G401.6 (cell line): ENCODE measurements around the gene KLF6.

Source experiments
- FAIRE-seq: peaks from 2 replicates; lab custom pipeline; 2012; peaks lifted over from hg19 to GRCh38; lab: Jason Lieb, UNC

Gene KLF6

DNA sequence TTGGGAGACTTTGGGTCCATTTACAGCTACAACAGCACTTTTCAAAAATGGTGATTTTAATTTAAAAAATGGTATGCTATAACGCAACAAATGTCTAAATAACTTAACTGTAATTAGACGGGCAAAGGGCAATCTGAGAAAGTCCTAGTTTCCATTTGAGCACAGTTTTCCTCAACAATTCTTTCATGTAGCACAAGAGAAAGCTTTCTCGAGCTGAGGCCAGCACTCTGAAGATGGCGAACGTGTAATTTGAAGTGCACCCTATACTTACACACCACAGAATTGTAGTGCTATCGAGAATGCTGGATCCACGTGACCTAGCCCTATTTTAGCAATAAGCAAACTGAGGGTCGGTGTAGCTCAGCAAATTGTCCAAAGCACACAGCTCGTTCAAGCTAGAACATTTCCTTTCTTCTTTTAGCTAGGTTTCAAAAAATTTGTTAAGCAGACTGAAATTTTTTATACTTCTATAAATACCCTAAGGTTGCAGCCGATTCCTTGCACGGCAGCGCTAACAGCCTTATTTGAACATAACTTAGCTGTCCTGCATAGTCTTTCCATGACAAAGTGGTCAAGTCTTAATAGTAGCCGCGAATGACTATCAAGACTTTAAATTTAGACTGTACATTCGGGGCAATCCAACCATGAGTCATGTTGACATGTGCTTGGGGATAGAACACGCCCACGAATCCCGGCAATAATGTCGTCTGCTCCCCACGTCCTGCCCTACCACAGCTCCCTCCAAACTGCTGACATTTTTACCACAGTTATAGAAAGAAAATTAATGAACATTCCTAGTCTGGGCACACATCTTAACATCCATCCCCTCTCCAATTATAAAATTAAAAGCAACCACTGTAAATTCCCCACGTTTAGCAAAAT, 10.0 kb downstream of the KLF6 start:
- FAIRE-seq, result peak; percentile 88

DNA sequence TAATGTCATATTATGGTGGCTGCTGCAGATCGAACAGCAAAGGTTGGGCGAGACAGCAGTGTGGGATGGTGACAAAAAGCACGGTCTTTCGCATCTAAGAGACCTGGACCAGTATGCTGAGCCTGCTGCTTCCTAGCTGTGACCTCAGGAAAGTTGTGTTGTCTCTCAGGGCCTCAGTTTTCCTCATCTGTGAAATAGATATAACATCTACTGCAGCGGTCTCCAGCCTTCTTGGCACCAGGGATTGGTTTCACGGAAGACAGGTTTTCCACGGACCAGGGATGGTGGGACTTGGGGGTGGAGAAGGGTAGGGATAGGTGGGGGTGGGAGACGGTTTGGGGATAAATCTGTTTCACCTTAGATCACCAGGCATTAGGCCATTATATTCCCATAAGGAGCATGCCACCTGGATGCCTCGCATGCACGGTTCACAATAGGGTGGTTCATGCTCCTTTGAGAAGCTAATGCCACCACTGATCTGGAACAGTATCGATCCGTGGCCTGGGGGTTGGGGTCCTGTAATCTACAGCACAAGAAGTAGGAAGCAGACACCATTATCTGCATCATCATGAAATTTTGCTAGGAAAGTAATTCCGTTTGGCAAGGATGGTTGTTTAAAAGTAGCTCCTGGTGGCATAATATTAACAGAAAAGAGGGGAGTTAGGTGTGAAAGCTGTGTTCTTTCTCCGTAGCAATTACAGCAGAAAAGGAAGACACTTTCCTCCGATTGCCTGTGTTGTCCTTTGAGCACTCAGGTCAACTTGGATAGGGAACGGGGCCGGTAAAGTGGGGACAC, 10.8 kb downstream of the KLF6 start:
- no peak for FAIRE-seq

DNA sequence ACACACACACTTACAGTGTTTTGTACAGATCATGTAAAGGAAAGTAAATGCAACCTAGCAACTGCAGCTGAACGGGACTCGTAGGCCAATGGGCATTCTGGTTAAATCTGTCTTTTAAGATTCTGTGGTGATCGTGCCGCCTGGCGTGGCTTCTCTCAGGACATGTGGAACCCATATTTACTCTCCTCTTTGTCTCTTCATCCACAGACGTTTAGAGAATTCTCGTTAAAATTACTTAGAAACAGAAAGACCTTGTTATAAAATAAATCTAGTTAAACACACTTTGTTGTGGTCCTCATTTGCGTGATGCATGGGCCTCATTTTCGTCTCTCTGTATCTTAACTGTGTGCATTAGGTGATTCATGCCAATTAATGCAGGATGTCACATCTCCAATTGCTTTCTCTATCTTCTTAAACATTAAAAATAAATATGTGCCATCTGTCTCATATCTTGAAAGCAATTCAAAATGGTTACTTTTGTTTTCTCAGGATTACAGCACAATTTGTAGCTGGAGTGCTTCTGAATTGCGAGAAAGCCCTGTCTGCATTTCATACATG, 11.5 kb downstream of the KLF6 start:
- no peak for FAIRE-seq

DNA sequence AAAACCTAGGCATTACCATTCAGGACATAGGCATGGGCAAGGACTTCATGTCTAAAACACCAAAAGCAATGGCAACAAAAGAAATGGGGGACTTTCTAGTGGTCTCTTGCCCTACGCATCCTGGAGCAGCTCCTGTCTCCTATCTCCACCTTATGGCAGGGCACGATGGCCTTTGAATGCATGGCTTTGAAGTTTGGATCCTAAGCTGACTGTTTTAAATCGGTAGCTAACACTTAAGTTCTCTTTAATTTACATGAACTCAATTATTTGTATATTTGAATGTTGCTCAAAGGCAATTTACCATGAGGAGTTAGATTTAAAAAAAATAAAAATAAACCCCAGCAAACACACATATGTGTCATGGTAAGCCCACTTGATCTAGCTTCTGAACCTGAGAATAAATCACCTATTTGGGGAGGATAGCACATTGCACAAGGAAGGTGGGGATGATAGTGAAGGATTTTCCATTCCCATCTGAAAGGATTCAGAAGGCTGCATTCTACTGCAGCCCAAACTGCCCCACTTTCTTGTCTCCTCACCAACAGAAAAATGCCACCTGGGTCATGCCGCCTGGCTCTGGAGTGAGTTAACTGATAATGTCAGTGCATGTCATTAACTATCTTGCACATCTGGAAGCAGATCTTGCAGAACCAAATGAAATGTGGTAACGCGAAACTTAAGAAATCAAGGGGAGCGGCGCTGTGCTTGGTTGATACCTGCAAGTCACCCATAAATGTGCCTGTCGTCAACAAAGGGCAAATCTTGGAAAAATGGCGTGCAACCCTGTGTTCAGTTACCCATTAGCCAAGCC, 12.4 kb downstream of the KLF6 start:
- FAIRE-seq, result no peak

DNA sequence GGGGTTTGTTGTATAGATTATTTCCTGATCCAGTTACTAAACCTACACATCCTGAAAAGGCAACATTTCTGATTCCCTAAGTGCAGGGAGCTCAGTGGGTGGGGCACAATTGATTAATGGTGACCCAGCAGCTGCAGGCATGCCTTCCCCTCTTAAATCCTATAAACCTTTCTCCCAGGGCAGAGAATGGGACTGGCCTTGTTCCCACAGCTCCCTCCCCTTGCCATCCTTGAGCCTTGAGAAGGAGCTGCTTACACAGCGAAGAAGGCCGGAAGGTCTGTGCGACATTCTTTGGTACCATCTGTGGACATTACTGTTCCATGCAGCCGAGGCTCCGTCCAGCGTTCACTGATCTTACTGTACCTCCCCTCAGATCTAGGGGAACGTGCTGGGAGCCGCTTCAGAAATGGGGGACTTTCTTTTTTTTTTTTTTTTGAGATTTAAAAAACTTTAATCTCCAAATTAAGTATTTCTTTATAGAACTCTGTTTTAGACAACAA, 14.3 kb downstream of the KLF6 start:
- FAIRE-seq, result no peak

DNA sequence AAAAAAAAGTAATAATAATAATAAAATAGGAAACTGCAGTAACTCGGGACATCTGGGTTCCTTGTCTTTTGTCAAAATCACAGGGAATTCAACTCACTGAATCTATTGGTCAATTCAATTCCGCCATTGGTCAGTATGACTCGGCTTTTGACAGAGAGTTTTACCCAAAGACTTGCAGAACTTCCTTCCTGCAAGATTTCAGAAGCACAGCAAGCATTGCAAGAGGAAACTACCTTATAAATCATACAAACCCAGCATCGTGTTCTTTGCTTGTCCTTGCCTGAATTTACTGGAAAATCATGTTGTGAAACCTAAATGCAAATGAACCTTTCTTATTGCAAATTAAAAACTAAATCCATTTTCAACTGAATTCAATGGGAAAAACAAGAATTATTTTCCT, 15.5 kb downstream of the KLF6 start:
- no peak for FAIRE-seq

DNA sequence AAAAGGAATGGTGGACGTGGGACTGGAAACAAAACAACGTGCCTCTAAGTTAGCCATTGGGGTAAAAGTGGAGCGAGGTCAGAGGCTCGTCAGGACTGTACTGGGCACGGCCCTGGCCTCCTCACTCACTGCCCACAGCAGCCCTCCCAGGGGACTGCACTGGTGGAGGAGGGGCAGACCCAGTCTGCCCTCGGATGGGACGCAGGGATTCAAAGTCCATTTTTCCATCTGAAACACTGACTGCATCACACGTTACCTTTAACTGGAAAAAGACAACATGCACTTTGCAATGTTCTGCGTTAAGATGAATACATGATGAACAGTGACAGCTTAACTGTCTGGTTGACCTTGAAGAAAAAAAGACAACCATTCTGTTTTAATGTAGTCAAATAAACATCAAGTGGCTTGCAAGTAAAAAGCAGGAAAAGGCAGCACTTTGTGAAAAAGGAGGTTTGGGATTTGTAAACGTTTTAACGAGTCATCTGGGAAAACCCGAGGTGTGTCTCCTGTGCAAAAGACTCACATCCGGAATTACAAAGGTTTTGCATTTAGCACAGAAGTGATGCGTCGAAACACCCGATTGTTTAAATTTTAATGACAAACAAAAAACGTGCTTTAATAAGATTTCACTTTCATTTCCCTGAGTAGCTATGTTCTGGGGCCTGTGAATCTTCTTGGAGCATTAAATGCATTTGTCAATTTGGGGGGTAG, 18.8 kb downstream of the KLF6 start:
- no peak for FAIRE-seq

DNA sequence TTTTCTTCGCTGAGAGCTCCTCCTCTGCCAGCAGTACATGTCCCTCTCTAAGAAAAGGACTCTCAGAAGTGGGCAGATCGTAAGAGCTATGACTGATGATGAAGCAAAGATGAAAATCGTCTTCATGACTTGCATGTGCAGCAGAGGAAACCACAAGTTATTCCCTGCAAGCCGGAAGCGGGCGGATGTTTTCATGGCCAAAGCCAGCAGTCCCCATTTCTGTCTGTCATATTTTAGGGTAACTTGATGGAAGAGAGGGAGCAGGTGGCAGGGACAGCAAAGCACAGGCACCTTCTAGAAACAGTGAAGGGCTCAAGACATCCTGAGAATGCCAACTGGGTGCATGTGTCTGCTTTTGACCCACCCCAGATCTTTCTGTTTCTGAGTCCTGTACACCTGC, 19.9 kb downstream of the KLF6 start:
- FAIRE-seq, result no peak

DNA sequence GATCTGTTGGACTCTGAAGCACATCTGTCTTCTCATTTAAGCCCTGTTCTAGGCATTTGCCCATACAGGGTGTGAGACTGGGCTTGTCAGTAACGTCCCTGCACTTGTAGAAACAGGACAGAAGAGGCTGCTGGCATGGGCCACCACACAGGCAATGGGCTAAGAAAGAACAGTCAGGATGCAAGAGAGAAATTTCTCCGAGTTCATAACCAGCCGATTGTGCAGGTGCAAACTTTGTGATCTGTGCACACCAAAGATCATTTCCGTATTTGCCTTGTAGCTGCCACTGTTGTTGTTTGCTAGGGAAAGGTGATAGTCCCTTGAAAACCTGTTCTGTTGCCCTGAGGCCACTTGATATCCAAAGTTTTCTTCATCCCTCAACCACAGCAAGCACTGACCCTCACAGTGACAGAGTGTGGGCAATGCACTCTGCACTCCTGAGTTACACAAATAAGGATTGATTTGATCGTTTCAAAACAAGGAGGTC, 20.3 kb downstream of the KLF6 start:
- no peak for FAIRE-seq

DNA sequence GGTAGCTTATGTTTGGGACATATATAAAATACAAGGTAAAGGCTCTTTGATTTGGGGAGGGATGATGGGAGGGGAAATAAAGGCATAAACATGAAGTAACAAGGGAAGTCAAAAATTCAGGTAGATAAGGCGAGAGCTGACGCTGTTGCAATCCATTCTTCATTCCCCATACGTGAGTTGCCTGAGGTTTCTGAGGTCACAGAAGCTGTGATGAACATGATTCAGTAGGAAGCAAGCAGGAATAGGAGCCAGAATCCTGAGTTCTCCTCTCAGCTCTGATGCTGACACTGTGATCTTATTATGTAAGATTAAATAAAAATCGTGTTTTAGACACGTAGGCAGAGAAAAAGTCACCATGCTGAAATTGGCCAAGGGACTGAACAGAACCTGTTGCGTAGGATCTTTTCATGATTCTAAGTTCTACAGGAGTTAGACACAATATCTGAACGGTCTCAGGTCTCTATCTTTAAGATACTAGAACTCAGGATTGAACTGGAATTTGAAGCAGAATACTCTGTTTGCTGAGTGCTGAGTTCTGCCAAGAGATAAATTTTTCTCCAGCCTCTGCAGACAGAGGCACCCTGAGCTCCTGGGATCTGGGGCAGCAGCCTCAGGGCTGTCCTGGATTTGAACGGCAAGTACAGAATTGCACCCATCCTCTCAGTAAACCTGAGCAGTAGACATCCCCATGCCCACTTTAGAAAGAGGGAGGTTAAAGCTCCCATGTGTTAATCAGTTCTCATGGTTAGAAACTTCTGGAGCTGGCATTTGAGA, 21.0 kb downstream of the KLF6 start:
- FAIRE-seq, result no peak

DNA sequence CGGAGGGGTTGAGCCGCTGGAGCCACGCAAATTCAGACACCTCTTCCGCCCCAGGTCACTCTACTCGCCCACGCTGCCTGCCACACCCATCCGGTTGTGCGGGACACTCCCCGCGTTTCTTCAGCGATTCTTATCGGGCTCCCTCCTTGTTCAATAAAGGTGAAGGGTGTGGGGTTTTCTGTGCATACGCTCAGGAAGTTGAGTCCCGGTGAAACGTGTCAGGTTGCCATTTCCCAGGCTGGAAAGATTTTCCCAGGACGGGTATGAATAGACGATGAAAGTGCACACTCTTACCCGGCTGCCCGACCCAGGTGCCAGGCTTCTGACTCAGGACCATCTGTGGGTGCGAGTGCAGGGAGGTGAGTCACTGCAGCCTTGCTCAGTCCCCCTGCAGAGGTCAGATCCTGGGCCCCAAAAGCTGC, 22.0 kb downstream of the KLF6 start:
- FAIRE-seq, result no peak

DNA sequence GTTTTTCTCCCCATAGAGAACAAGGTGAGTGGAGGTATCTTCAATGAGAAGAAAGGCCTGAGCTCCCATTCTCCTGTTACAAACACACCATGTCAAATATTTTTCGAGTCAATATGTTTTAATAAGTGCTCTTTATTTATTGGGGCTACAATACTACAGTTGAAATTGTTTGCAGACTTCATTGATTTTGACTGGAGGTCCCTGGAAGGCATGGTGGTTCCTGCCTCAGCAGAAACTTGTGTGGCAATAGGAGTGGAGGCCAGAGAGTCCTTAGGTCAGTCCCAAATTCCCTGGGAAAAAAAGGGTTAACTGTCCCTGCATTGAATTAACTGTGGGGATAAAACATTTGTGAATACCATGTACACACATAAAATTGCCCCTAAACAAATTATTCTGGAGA, 22.7 kb downstream of the KLF6 start:
- no peak for FAIRE-seq

DNA sequence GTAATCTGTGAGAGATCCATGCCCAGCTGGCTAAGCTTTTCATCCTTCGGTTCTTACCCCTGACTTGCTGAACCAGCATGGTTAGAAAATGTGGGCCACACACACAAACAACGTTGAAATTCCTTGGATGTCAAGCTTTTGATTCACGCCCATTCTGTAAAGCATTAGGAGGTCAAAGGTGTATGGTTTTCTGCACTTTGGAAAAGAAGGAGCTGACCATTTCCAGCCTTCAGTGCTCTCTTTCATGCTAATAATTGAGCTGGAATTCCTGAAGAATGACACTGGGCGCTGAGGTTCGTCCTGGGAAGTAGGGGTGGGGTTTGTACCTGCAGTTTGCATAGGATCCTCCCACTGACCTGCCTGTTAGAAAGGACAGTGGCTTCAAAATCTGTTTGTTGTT, 23.1 kb downstream of the KLF6 start:
- no peak for FAIRE-seq

DNA sequence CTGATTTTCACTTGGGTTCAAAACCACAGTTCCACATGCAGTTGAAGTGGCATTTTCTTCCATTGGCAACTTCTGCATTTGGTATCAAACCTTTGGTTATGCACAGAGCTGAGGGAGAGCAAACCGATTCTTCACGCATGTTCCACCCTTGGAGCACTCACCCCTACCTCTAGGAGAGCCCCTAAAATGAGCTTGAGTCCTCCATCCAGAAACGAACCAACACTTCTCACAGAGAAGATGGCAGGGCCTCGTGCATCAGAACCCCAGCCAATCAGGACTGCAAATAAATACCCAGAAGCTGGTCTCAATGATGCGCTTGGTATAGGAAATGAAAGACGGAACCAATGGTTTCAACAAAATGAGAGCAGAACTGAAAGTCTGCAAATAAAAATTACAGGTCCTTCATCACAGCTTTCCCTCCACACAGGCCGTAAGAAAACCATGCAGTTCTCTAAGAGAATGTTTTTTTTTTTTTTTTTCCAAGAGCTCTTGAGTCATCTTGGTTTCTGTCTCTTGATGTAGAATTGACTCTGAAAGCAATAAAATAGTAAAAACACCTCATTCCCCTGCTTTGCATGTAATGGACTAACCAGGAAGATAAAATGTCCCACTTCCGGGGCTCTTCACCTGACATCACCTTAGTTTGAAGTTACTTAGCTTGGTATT, 23.9 kb downstream of the KLF6 start:
- no peak for FAIRE-seq

DNA sequence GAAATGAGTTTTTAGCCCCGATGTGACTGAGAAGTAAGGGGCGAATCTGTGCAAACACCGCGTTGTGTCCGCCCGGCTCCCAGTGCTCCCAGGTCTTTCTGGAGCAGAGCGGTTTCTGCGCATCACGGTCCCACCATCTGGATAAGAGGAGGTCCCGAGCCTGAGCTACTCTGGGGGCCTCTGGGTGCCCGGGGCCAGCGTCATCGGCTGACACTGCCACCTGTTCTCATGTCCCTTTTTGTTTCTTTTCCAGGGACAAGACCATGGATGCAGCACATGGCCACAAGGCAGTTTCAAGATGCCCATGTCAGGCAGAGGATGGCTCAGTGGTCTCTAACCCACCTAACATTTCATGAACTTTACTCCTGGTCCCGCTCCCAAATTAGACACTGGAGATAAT, 24.9 kb downstream of the KLF6 start:
- FAIRE-seq, result no peak

DNA sequence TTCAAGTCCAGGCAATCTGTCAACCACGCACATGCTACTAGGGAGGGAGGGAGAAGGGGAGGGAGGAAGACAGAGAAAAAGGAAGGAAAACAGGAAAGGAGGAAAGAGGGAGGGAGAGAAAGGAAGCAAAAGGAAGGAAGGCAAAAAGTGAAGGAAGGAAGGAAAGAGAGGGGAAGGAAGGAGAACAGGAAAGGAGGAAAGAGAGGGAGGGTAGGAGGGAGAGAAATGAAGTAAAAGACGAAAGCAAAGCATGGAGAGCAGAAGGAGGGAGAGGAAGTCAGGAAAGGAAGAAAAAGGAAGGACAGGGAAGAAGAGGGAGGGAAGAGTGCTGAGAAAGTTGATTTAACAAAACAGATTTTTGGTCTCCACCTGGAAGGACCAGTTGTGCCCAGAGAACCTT, 25.6 kb downstream of the KLF6 start:
- FAIRE-seq, result no peak

DNA sequence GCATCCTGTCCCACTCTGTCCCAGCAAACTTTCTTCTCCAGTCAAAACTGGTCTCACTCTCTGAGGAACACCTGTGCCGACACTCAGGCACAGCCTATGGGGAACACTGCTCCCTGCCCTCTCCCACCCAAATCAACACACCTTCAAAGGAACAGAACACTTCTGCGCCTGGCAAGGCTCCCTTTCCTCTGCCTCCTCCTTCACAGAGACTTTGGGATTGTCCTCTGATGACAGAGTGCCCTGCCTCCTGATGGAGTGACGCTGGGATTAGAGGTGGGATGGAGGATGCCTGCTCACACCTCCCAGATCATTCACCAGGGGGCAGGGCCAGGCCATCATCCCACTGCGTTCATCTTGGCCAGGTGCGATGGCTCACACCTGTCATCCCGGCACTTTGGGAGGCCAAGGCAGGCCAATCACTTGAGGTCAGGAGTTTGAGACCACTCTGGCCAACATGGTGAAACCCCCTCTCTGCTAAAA, 26.5 kb downstream of the KLF6 start:
- FAIRE-seq, result no peak

DNA sequence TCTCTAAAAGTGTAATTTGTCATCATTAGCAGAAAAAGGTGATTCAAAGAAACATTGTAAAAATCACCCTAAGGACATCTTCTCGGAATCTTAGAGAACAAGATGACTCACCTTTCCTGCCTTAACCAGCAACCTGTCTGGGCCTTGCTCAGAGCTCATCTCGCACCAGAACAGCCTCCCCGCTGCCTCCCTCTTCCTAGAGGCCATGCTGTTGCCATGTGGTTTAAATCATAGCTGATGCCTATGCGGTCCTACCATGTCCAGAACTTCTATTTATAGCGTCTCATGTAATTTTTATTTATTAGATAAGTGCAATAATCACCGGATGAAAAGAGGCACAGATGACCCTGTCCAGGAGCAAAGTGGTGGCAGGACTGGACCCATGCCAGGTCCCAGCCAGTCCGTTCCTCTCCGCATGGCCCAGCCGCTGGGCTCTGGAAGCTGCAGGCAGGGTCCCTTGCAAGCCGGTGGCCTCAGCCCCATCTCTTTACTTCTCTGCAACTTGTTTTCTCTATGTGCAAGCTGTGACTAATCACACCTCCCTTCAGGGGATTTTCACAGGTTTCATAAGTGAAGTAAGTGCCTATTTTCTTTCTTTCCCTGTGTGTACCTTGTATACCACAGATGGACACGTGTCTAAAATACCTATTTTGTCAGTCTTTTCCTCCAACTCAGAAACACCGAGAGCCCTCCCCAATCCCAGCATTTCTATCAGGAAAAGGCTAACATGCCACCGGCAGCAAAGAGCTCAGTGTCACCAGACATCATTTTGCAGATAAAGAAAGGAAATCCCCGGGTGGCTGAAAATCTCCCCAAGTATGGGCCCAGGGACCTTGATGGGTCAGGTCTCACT, 27.1 kb downstream of the KLF6 start:
- no peak for FAIRE-seq

DNA sequence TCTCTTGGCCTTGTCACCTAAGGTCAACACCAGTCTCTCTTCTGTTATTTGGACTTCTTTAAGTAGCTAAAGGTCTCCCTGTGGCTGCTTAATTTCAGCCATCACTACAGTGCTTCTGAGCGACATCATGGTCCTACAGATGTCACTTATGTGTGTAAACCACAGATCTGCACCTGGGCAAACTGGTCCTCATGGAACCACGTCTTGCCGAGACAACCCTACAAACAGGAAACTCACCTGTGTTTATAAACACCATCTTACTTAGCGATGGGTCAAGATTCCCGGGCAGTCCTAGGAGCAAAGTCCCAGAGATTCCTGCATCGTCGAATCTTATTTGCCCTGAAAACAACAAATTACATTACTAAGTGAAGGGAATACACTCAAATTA, 27.8 kb downstream of the KLF6 start:
- FAIRE-seq, result no peak
